MM.1S (cell line): ENCODE data around the gene ZCCHC24.

Experiments used
- DNase-seq: peaks from one replicate; pipeline ENCODE4 v3.0.0-alpha.2; 2015
- H2AFZ ChIP-seq: fragments of 300-600 bp; sonication (generic); 2 replicates; pipeline ENCODE4 v1.6.0; 2016; ENCODE audit warnings: antibody characterized with exemption, low read length
- H3F3A ChIP-seq: fragments of 300-600 bp; sonication (generic); 2 replicates; pipeline ENCODE4 v1.6.1; 2016; ENCODE audit warnings: mild to moderate bottlenecking, antibody characterized with exemption, low read length, moderate library complexity, mixed read lengths; ENCODE audit not compliant: insufficient read depth
- H3K27ac ChIP-seq: fragments of 300-600 bp; sonication (generic); 2 replicates; pipeline ENCODE4 v1.5.1; 2016; ENCODE audit warnings: mild to moderate bottlenecking, low read length
- H3K27me3 ChIP-seq: fragments of 300-600 bp; sonication (generic); replicated peaks from 2 replicates; pipeline ENCODE4 v1.6.0; 2016; ENCODE audit warnings: low read length; ENCODE audit not compliant: insufficient read depth
- H3K36me3 ChIP-seq: fragments of 300-600 bp; sonication (generic); replicated peaks from 2 replicates; pipeline ENCODE4 v1.6.1; 2016; ENCODE audit warnings: mild to moderate bottlenecking, low read length, mixed read lengths; ENCODE audit not compliant: insufficient read depth
- H3K4me1 ChIP-seq: fragments of 300-600 bp; sonication (generic); 2 replicates; pipeline ENCODE4 v1.6.1; 2016; ENCODE audit warnings: low read length, mixed read lengths
- H3K4me2 ChIP-seq: fragments of 300-600 bp; sonication (generic); 2 replicates; pipeline ENCODE4 v1.6.0; 2016; ENCODE audit warnings: low read depth, low read length
- H3K4me3 ChIP-seq: fragments of 300-600 bp; sonication (generic); 2 replicates; pipeline ENCODE4 v1.5.1; 2016; ENCODE audit warnings: low read length, mixed read lengths
- H3K79me2 ChIP-seq: fragments of 300-600 bp; sonication (generic); 2 replicates; pipeline ENCODE4 v1.6.1; 2016; ENCODE audit warnings: mixed run types, low read length, mixed read lengths
- H3K9ac ChIP-seq: fragments of 300-600 bp; sonication (generic); 2 replicates; pipeline ENCODE4 v1.6.1; 2016; ENCODE audit warnings: low read length, mixed read lengths
- H3K9me2 ChIP-seq: fragments of 300-600 bp; sonication (generic); replicated peaks from 2 replicates; pipeline ENCODE4 v1.6.1; 2016; ENCODE audit warnings: mild to moderate bottlenecking, low read length, mixed read lengths; ENCODE audit not compliant: insufficient read depth
- H3K9me3 ChIP-seq: fragments of 300-600 bp; sonication (generic); replicated peaks from 2 replicates; pipeline ENCODE4 v1.6.1; 2016; ENCODE audit warnings: mild to moderate bottlenecking, low read length, mixed read lengths; ENCODE audit not compliant: insufficient read depth
- H4K20me1 ChIP-seq: fragments of 300-600 bp; sonication (generic); 2 replicates; pipeline ENCODE4 v1.6.1; 2016; ENCODE audit warnings: mild to moderate bottlenecking, low read length, moderate library complexity, mixed read lengths; ENCODE audit not compliant: insufficient read depth
- CTCF ChIP-seq: fragments of 300-600 bp; sonication (generic); IDR thresholded peaks from 2 replicates; pipeline ENCODE4 v1.5.1; 2016; ENCODE audit warnings: antibody characterized with exemption, low read length, mixed read lengths
- EZH2 ChIP-seq: fragments of 300-600 bp; sonication (generic); optimal IDR thresholded peaks from 2 replicates; pipeline ENCODE3; 2017; ENCODE audit warnings: low read depth, mild to moderate bottlenecking, antibody characterized with exemption, low read length, mixed read lengths
- EZH2phosphoT487 ChIP-seq: fragments of 300-600 bp; sonication (generic); IDR thresholded peaks from 2 replicates; pipeline ENCODE4 v1.6.1; 2018; ENCODE audit warnings: antibody characterized with exemption, low read length

The ZCCHC24 gene

DNA sequence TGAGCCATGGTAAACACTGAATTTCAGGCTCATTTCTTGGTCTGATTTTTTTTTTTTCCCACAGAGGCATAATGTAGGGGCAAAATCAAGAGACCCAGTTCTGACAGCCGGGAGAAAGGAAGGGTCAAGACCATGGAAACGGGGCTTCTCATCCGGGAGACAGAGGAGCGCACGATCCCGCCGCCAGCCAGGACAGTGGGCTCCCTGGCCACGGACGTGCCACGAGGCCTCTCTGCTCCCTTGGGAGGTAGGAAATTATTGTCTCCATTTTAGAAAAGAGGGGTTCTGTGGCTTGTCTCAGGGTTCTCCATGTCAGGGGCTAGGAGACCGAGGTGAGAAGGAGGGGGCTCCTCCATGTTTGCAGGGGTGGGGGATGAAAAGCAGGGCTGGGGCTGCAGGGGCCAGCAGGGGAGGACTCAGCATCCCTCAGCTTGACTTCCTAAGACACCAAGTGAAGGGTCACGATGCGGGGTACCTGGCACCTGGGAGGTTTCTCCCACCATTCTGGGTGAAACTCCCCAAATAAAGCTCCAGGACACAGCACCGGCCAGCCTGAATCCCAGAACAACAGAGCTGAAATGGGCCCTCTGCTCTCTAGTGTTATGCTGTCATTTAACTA, 60.5 kb downstream of the ZCCHC24 start:
- no peaks in the 10 kb centered on the region for H3K27me3 ChIP-seq
- H3K36me3 ChIP-seq = no peaks in the 10 kb centered on the region
- H3K4me3 ChIP-seq = no peak overlapping the region
- H3K79me2 ChIP-seq = no peaks in the 10 kb centered on the region
- H4K20me1 ChIP-seq = no peaks in the 10 kb centered on the region
- H3F3A ChIP-seq = no peaks in the 10 kb centered on the region
- H3K4me2 ChIP-seq = no peak overlapping the region
- no peak overlapping the region for H3K27ac ChIP-seq
- no peaks in the 10 kb centered on the region for H3K9me3 ChIP-seq
- no peaks in the 10 kb centered on the region for H3K9me2 ChIP-seq
- no peak overlapping the region for H2AFZ ChIP-seq
- no peaks in the 10 kb centered on the region for H3K4me1 ChIP-seq
- no peak overlapping the region for H3K9ac ChIP-seq
- TF ChIP-seq EZH2phosphoT487 = no peak
- TF ChIP-seq CTCF = no peak
- TF ChIP-seq EZH2 = no peak
- DNase-seq = no peak

GRCh38 chr10:79383974-79384606, 61.3 kb downstream of the ZCCHC24 start:
- Histone ChIP-seq H3K9ac (no peak overlapping the region), H3K4me1 (no peaks in the 10 kb centered on the region), H3K4me3 (no peak overlapping the region), H4K20me1 (no peaks in the 10 kb centered on the region), H2AFZ (no peak overlapping the region), H3K9me2 (no peaks in the 10 kb centered on the region), H3K9me3 (no peaks in the 10 kb centered on the region), H3K36me3 (no peaks in the 10 kb centered on the region), H3K79me2 (no peaks in the 10 kb centered on the region), H3K27me3 (no peaks in the 10 kb centered on the region), H3F3A (no peaks in the 10 kb centered on the region), H3K4me2 (no peak overlapping the region), H3K27ac (no peak overlapping the region)
- no peak for DNase-seq
- TF ChIP-seq EZH2 (no peak), CTCF (no peak), EZH2phosphoT487 (no peak)

GRCh38 chr10:79382491-79382941, 62.9 kb downstream of the ZCCHC24 start:
- Histone ChIP-seq H3K79me2 (no peaks in the 10 kb centered on the region), H3K9me3 (no peaks in the 10 kb centered on the region), H4K20me1 (no peaks in the 10 kb centered on the region), H3F3A (no peaks in the 10 kb centered on the region), H3K4me2 (no peak overlapping the region), H3K27ac (no peak overlapping the region), H3K4me1 (no peaks in the 10 kb centered on the region), H3K9me2 (no peaks in the 10 kb centered on the region), H3K27me3 (no peaks in the 10 kb centered on the region), H3K9ac (no peak overlapping the region), H3K4me3 (no peak overlapping the region), H3K36me3 (no peaks in the 10 kb centered on the region), H2AFZ (no peak overlapping the region)
- TF ChIP-seq EZH2phosphoT487 (no peak), CTCF (no peak), EZH2 (no peak)
- DNase-seq = no peak
